IPS DF 6.9 (cell line): ENCODE results near the gene PARD3B.

Experiments
- DNase-seq: peaks from one replicate; pipeline ENCODE4 v3.0.0-alpha.2; 2013; ENCODE audit warnings: low read depth, low spot score
- H3K27ac ChIP-seq: one replicate; pipeline ENCODE4 v1.5.1; 2013; ENCODE audit warnings: low read length, control low read depth
- H3K27me3 ChIP-seq: 2 replicates; pipeline ENCODE4 v1.6.1; 2013; ENCODE audit warnings: mild to moderate bottlenecking, low read length; ENCODE audit not compliant: control insufficient read depth, insufficient read depth
- H3K36me3 ChIP-seq: 2 replicates; pipeline ENCODE4 v1.6.1; 2013; ENCODE audit warnings: low read length; ENCODE audit not compliant: control insufficient read depth, insufficient read depth
- H3K4me1 ChIP-seq: 2 replicates; pipeline ENCODE4 v1.6.1; 2013; ENCODE audit warnings: low read length; ENCODE audit not compliant: control insufficient read depth, insufficient read depth
- H3K4me3 ChIP-seq: 2 replicates; pipeline ENCODE4 v1.5.1; 2013; ENCODE audit warnings: mild to moderate bottlenecking, low read length
- H3K9me3 ChIP-seq: 2 replicates; pipeline ENCODE4 v1.6.1; 2013; ENCODE audit warnings: low read length, inconsistent platforms; ENCODE audit not compliant: control insufficient read depth, insufficient read depth
- WGBS: extraction: QIAGEN DNeasy Blood & Tissue Kit; methylation state at CpG from one replicate; pipeline ENCODE4 v1.1.7; 2013; ENCODE audit warnings: mixed read lengths, missing lambda C conversion rate; ENCODE audit not compliant: insufficient read length, insufficient coverage; 5-methylcytosine and 5-hydroxymethylcytosine counted together

PARD3B gene

GRCh38 chr2:204933735-204934374 lies 388.6 kb downstream of the PARD3B start:
- Histone ChIP-seq H3K9me3 (no peaks in the 10 kb centered on the region), H3K4me1 (no peaks in the 10 kb centered on the region), H3K4me3 (no peak overlapping the region), H3K36me3 (no peaks in the 10 kb centered on the region), H3K27me3 (no peaks in the 10 kb centered on the region), H3K27ac (no peak overlapping the region)
- no CpG with 5 or more reads among the region's 1 CpG for WGBS
- no peak for DNase-seq

GRCh38 chr2:204944927-204945326 lies 399.7 kb downstream of the PARD3B start:
- no CpG with 5 or more reads among the region's 3 CpGs for WGBS
- Histone ChIP-seq H3K4me3 (no peak overlapping the region), H3K36me3 (no peaks in the 10 kb centered on the region), H3K27me3 (no peaks in the 10 kb centered on the region), H3K4me1 (no peaks in the 10 kb centered on the region), H3K27ac (no peak overlapping the region), H3K9me3 (no peaks in the 10 kb centered on the region)
- no peak for DNase-seq

- Histone ChIP-seq H3K27me3 (no peaks in the 10 kb centered on the region), H3K9me3 (no peaks in the 10 kb centered on the region), H3K4me1 (no peaks in the 10 kb centered on the region), H3K36me3 (no peaks in the 10 kb centered on the region), H3K27ac (no peak overlapping the region), H3K4me3 (no peak overlapping the region)
- no peak for DNase-seq
- whole genome bisulfite sequencing, result no CpG with 5 or more reads among the region's 2 CpGs
Observed at GRCh38 chr2:204945376-204945775, 400.1 kb downstream of the PARD3B start.

GRCh38 chr2:204946892-204947291 lies 401.6 kb downstream of the PARD3B start:
- no peak overlapping the region for H3K4me3 ChIP-seq
- no peaks in the 10 kb centered on the region for H3K27me3 ChIP-seq
- H3K36me3 ChIP-seq, result no peaks in the 10 kb centered on the region
- no peak overlapping the region for H3K27ac ChIP-seq
- no peaks in the 10 kb centered on the region for H3K4me1 ChIP-seq
- no peaks in the 10 kb centered on the region for H3K9me3 ChIP-seq
- no peak for DNase-seq
- WGBS, result no CpG with 5 or more reads among the region's 2 CpGs

GRCh38 chr2:204947405-204947804 lies 402.1 kb downstream of the PARD3B start:
- no peaks in the 10 kb centered on the region for H3K36me3 ChIP-seq
- no peak overlapping the region for H3K4me3 ChIP-seq
- no peaks in the 10 kb centered on the region for H3K27me3 ChIP-seq
- no CpG with 5 or more reads among the region's 1 CpG for WGBS
- no peak for DNase-seq
- no peak overlapping the region for H3K27ac ChIP-seq
- H3K4me1 ChIP-seq, result no peaks in the 10 kb centered on the region
- no peaks in the 10 kb centered on the region for H3K9me3 ChIP-seq

- no peaks in the 10 kb centered on the region for H3K36me3 ChIP-seq
- no peaks in the 10 kb centered on the region for H3K4me1 ChIP-seq
- H3K27ac ChIP-seq, result no peak overlapping the region
- H3K9me3 ChIP-seq, result no peaks in the 10 kb centered on the region
- no peak overlapping the region for H3K4me3 ChIP-seq
- H3K27me3 ChIP-seq, result no peaks in the 10 kb centered on the region
- WGBS, result no CpG with 5 or more reads among the region's 3 CpGs
- DNase-seq, result no peak
Observed at GRCh38 chr2:204948024-204948763, 402.9 kb downstream of the PARD3B start.

- WGBS, result no CpG with 5 or more reads among the region's 1 CpG
- H3K4me1 ChIP-seq, result no peaks in the 10 kb centered on the region
- H3K36me3 ChIP-seq, result no peaks in the 10 kb centered on the region
- DNase-seq, result no peak
- no peak overlapping the region for H3K27ac ChIP-seq
- H3K4me3 ChIP-seq, result no peak overlapping the region
- no peaks in the 10 kb centered on the region for H3K9me3 ChIP-seq
- H3K27me3 ChIP-seq, result no peaks in the 10 kb centered on the region
Observed at GRCh38 chr2:204948822-204949221, 403.5 kb downstream of the PARD3B start.

GRCh38 chr2:204950695-204951346 lies 405.5 kb downstream of the PARD3B start:
- DNase-seq, result no peak

GRCh38 chr2:204958371-204958770 lies 413.1 kb downstream of the PARD3B start:
- Histone ChIP-seq H3K9me3 (no peaks in the 10 kb centered on the region), H3K27ac (no peak overlapping the region), H3K36me3 (no peaks in the 10 kb centered on the region), H3K4me1 (peaks cover 1% of the 10 kb centered on the region; the same call in 1 of the 2 replicates), H3K27me3 (no peaks in the 10 kb centered on the region), H3K4me3 (no peak overlapping the region)
- no CpG with 5 or more reads among the region's 1 CpG for WGBS
- no peak for DNase-seq

More at GRCh38 chr2:204950695-204951346, 405.5 kb downstream of the PARD3B start:
- Histone ChIP-seq H3K4me1 (no peaks in the 10 kb centered on the region), H3K9me3 (no peaks in the 10 kb centered on the region), H3K36me3 (no peaks in the 10 kb centered on the region), H3K27me3 (no peaks in the 10 kb centered on the region), H3K27ac (no peak overlapping the region), H3K4me3 (no peak overlapping the region)
- no CpG with 5 or more reads among the region's 2 CpGs for WGBS

- no peak overlapping the region for H3K27ac ChIP-seq
- H3K36me3 ChIP-seq, result no peaks in the 10 kb centered on the region
- no peaks in the 10 kb centered on the region for H3K27me3 ChIP-seq
- no peak for DNase-seq
- H3K9me3 ChIP-seq, result no peaks in the 10 kb centered on the region
- WGBS, result no CpG with 5 or more reads among the region's 3 CpGs
- no peak overlapping the region for H3K4me3 ChIP-seq
- peaks cover 1% of the 10 kb centered on the region; the same call in 1 of the 2 replicates for H3K4me1 ChIP-seq
Observed at GRCh38 chr2:204964414-204964813, 419.1 kb downstream of the PARD3B start.
